ENCODE measurements around the gene AADAC.

DNA sequence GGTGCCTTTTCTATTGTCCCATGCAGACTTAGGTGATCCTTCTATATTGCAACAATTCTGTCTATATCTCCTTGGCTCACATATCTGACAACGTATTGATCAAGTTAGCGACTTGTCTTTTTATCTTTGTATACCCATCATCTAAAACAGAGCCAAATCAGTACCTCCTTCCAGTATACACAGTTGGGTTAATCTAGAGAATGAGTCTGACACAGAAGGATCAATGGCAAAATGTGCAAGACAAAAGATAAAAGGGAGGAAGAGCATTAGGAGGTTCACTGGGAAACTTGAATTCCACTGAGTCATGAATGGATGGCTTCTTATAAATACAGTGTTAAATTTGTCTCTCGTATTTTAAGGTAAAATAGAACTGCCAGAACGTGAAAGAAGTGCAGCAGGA, 6.0 kb downstream of the AADAC start:
- TF ChIP-seq, protein P1, sequence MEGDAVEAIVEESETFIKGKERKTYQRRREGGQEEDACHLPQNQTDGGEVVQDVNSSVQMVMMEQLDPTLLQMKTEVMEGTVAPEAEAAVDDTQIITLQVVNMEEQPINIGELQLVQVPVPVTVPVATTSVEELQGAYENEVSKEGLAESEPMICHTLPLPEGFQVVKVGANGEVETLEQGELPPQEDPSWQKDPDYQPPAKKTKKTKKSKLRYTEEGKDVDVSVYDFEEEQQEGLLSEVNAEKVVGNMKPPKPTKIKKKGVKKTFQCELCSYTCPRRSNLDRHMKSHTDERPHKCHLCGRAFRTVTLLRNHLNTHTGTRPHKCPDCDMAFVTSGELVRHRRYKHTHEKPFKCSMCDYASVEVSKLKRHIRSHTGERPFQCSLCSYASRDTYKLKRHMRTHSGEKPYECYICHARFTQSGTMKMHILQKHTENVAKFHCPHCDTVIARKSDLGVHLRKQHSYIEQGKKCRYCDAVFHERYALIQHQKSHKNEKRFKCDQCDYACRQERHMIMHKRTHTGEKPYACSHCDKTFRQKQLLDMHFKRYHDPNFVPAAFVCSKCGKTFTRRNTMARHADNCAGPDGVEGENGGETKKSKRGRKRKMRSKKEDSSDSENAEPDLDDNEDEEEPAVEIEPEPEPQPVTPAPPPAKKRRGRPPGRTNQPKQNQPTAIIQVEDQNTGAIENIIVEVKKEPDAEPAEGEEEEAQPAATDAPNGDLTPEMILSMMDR (IDR thresholded peaks at IDR 0.05; ENCODE audit: poor library complexity), result no peak
- no peak for TF ChIP-seq EZH2 (IDR thresholded peaks at IDR 0.05; ENCODE audit: borderline replicate concordance)
- TF ChIP-seq EZH2phosphoT487 (IDR thresholded peaks at IDR 0.05; ENCODE audit: low read depth, severe bottlenecking, unreplicated experiment), result no peak
